HT-29 (cell line): Measurements from ENCODE around the gene MACROD1. TPM values are rescaled to one million over a fixed set of nuclear protein-coding genes. Genes with fewer than 3 reads are reported as not detected.
A peak's percentile ranks its signal among the peaks of the same experiment; 100 is the strongest.

Source experiments
- DNase-seq: peaks from one replicate; pipeline ENCODE4 v3.0.0-alpha.2; 2015; ENCODE audit warnings: low spot score
- total RNA-seq: library from RNA; depleted of rRNA; stranded (reverse); fragments of >200 nt; shearing (Covaris generic); gene quantifications from 2 replicates; pipeline ENCODE4 v1.2.3, GENCODE V29; 2014

MACROD1 gene
- total RNA-seq, 1 experiment from 2014 or later = 226 TPM

GRCh38 chr11:64093233-64094039, 72.5 kb downstream of the MACROD1 start:
- peak; percentile 62 for DNase-seq

GRCh38 chr11:64092761-64093136, 73.2 kb downstream of the MACROD1 start:
- DNase-seq = no peak

- DNase-seq = no peak
Observed at GRCh38 chr11:64092111-64092760, 73.7 kb downstream of the MACROD1 start.

DNA sequence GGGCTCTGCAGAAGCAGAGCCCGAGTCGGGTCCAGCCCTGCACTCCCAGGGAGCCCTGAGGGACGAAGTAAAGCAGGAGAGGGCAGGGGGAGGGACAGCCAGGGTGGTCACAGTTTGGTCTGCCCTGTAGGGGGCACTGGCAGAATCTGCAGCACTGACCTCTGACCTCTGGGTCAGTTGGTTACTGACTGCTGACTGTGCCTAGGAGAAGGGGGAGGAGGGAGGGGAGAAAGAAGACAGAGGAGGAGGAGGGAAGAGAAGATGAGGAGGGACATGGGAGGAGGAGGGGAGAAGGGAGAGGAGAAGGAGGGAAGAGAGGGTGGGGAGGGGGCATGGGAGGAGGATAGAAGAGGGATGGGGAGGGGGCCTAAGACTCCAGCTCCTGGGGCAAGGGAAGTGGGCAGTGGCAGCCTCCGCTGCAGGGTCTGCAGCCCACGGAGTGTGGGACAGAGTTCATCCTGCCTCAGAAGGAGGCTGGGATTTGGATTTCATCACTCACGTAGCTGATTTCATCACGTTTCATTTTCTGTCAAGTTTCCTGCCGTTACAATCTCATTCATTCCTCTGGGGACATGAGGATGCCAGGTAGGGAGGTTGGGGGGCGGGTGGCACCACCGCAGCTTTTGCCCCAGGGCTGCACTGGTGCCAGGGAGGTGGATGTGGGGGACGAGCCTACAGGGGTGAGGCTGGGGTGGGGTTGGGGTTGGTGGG, 75.0 kb downstream of the MACROD1 start:
- no peak for DNase-seq

- DNase-seq = no peak
Observed at GRCh38 chr11:64089915-64090805, 75.8 kb downstream of the MACROD1 start.

- no peak for DNase-seq
Observed at GRCh38 chr11:64089493-64089892, 76.4 kb downstream of the MACROD1 start.

- DNase-seq = peak; percentile 47
Observed at GRCh38 chr11:64089027-64089360, 76.9 kb downstream of the MACROD1 start.

GRCh38 chr11:64088162-64089026, 77.5 kb downstream of the MACROD1 start:
- DNase-seq = peak; percentile 61

- DNase-seq = peak; percentile 53
Observed at GRCh38 chr11:64086258-64087123, 79.4 kb downstream of the MACROD1 start.

DNA sequence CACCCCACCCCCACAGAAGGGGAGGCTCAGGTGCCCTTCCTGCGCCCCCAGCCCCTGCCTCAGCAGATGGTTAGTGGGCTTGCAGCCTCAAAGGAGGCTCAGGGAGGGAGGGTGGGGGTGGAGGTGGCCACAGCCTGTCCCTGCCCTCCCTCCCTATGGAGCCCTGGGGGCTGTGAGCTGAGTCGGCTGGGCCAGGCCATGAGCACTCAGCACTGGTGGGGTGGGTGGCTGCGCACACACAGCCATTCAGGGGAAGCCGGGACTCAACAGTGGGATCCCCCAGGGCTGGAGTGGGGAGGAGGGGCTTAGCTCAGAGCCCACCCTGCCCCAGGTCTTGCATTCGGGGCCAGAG, 80.0 kb downstream of the MACROD1 start:
- DNase-seq = no peak

DNA sequence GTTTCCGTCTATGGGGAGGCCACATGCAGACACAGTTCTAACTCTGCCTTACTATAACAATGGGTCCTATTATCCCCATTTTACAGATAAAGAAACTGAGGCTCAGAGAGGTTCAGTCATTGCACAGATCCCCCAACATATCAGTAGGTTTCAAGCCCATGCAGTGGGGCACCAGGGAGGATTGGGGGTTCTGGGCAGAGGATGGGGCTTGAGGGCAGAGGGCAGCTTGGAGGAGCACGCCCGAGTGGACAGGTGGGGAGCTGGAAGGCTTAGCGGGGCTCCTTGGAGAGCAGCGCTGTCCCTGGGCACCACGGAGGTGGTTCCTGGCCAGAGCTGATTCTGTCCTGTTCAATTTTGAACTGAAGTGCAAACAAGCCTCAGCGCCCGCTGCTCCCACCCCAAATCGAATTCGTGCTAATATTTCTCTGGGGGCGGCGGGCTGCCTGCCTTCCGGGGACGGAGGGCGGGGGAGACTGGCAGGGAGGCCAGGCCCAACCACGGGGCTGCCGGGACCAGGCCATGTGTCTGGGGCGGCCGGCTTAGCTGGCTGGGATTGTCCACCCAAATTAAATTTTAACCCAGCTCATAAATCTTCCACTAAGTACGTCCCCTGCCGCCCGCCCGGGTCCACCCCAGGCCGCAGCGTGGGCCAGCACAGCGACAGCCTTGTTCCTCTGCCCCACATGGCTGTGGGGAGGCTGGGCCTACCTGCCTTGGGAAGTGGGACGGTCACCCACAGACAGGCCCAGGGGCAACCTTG, 80.8 kb downstream of the MACROD1 start:
- DNase-seq = peak; percentile 80

GRCh38 chr11:64084146-64084950, 81.6 kb downstream of the MACROD1 start:
- no peak for DNase-seq

DNA sequence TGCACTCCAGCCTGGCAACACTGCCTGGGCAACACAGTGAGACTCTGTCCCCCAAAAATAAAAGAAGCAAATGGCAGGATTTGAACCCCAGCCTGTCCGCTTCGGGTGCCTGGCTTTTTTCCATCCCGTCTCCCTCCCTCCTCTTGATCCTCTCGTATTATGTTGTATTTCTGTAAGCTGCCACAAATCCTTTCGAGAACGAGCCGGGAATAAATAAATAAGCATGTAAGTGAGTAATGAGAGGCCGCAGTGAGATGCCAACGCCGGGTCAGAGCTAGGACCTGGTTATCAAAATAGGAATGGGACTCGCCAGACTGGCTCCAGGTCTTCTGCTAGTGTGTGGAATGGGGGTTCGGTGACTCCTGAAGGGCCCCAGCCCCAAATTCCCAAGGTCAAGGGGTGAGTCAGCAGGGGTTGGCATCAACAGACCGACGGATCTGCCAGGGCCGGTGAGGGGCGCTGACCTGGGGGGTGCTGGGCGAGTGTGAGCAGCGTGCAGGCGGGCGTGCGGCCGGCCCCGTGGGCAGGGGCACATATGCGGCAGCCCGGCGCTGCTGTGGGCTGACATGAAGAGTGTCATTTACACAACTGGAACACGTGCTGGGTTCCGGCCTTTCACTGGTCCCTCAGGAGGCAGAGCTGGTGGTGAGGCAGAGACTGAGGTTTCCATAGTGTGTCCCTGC, 82.4 kb downstream of the MACROD1 start:
- no peak for DNase-seq

DNA sequence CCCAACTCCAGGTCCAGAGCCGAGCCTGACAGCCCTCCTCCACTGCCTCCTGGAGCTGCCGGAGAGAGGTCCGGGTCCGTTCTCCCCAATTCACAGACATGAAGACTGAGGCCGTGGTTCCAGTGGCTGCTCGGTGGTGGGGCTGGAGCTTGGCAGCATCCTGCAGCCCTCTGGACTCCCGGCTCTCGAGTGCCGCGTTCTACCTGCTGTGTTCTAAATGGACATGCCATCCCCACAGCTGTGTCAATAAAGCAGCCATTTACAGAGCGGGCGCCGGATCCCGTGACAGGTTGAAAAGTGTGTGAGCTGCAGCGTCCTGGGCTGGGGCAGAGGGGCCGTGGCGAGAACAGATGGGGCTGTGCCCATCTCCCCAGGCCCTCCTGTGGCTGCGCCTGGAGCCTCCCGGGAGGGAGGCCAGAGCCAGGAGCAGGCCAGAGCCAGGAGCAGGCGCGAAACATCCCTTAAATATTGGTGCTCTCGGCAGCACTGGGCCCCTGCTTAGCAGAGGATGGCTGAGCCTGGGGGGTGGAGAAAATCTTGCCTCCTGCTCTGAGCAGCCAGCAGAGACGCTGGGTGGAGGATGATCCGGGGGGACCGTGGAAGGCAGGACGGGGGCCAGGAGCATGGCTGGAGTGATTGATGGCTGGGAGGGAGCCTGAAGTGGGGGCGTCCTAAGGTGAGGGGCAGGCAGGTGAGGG, 84.0 kb downstream of the MACROD1 start:
- DNase-seq = no peak

DNA sequence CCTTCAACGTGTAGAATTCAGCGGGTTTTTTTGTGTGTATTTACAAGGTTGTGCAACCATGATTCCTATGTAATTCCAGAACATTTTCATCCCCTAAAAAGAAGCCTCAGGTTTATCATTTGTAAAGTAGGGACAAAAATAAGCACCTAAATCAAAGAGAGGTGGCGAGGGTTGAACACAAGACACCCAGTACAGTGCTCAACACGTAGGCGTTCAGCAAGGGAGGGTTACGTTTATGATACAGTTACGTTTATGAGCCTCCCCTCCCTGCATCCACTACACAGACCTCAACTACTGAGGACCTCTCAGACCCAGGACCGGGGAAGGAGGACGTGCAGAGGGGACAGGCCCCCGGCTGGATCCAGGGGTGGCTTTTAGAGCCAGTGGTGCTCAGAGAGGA, 85.5 kb downstream of the MACROD1 start:
- no peak for DNase-seq

DNA sequence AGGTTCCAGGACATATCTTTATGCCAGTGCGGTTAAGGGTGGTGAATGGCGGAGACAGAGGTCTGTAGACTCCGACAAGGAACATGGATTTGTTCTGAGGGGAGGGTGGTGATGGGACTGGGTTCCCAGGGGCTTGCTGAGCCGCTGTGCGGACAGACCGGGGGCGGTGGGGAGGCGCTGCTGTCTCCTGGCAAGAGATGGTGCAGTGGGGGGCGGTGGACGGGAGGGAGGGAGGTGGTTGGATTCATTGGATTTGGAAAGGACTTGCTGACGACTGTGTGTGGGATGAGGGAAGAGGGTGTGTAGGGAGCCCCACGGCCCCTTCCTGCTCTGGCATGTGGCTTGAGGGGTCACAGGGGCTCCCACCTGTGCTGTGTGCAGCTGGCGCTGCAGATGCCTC, 87.0 kb downstream of the MACROD1 start:
- DNase-seq = no peak

GRCh38 chr11:64078284-64078683, 87.6 kb downstream of the MACROD1 start:
- no peak for DNase-seq
